Mucosa of stomach (tissue), 1 donor: ENCODE measurements around the gene VGLL4.

Experiments
- H3K27me3 ChIP-seq: one replicate; pipeline ENCODE4 v1.7.0; 2013; ENCODE audit warnings: mild to moderate bottlenecking, low read length; ENCODE audit not compliant: control insufficient read depth, insufficient read depth
- H3K36me3 ChIP-seq: one replicate; pipeline ENCODE4 v1.7.0; 2013; ENCODE audit warnings: low read length; ENCODE audit not compliant: control insufficient read depth, insufficient read depth
- H3K4me1 ChIP-seq: one replicate; pipeline ENCODE4 v1.7.0; 2013; ENCODE audit warnings: mild to moderate bottlenecking, low read length; ENCODE audit not compliant: control insufficient read depth, insufficient read depth
- H3K4me3 ChIP-seq: one replicate; pipeline ENCODE4 v1.7.0; 2013; ENCODE audit warnings: low read length
- H3K9ac ChIP-seq: one replicate; pipeline ENCODE4 v1.7.0; 2013; ENCODE audit warnings: mild to moderate bottlenecking, low read length, moderate library complexity
- H3K9me3 ChIP-seq: one replicate; pipeline ENCODE4 v1.7.0; 2013; ENCODE audit warnings: mild to moderate bottlenecking, low read length, moderate library complexity; ENCODE audit not compliant: control insufficient read depth
- donor health status: Pancreatic carcinoma.

VGLL4 gene

GRCh38 chr3:11563865-11564185, 79.9 kb downstream of the VGLL4 start:
- Histone ChIP-seq H3K4me3 (no peak overlapping the region), H3K4me1 (peaks cover 12% of the 10 kb centered on the region), H3K9me3 (no peaks in the 10 kb centered on the region), H3K9ac (no peak overlapping the region), H3K27me3 (no peaks in the 10 kb centered on the region), H3K36me3 (no peaks in the 10 kb centered on the region)

- H3K36me3 ChIP-seq = no peaks in the 10 kb centered on the region
- no peaks in the 10 kb centered on the region for H3K27me3 ChIP-seq
- H3K4me1 ChIP-seq = peaks cover 7% of the 10 kb centered on the region
- no peak overlapping the region for H3K4me3 ChIP-seq
- no peak overlapping the region for H3K9ac ChIP-seq
- no peaks in the 10 kb centered on the region for H3K9me3 ChIP-seq
These were observed 80.4 kb downstream of the VGLL4 start for GRCh38 chr3:11563159-11563864.

- no peaks in the 10 kb centered on the region for H3K9me3 ChIP-seq
- no peaks in the 10 kb centered on the region for H3K36me3 ChIP-seq
- H3K4me1 ChIP-seq = peaks cover 7% of the 10 kb centered on the region
- H3K9ac ChIP-seq = no peak overlapping the region
- H3K4me3 ChIP-seq = no peak overlapping the region
- no peaks in the 10 kb centered on the region for H3K27me3 ChIP-seq
These were observed 81.3 kb downstream of the VGLL4 start for GRCh38 chr3:11562277-11562881.

- Histone ChIP-seq H3K9ac (no peak overlapping the region), H3K4me3 (no peak overlapping the region), H3K4me1 (peaks cover 15% of the 10 kb centered on the region), H3K9me3 (no peaks in the 10 kb centered on the region), H3K27me3 (no peaks in the 10 kb centered on the region), H3K36me3 (no peaks in the 10 kb centered on the region)
These were observed 83.0 kb downstream of the VGLL4 start for GRCh38 chr3:11560746-11561145.

- Histone ChIP-seq H3K36me3 (no peaks in the 10 kb centered on the region), H3K4me1 (peaks cover 15% of the 10 kb centered on the region), H3K27me3 (no peaks in the 10 kb centered on the region), H3K4me3 (no peak overlapping the region), H3K9me3 (no peaks in the 10 kb centered on the region), H3K9ac (no peak overlapping the region)
These were observed 83.7 kb downstream of the VGLL4 start for GRCh38 chr3:11559816-11560633.

- no peaks in the 10 kb centered on the region for H3K27me3 ChIP-seq
- H3K9ac ChIP-seq = no peak overlapping the region
- H3K4me1 ChIP-seq = peaks cover 20% of the 10 kb centered on the region
- no peak overlapping the region for H3K4me3 ChIP-seq
- H3K9me3 ChIP-seq = no peaks in the 10 kb centered on the region
- no peaks in the 10 kb centered on the region for H3K36me3 ChIP-seq
These were observed 84.5 kb downstream of the VGLL4 start for GRCh38 chr3:11558918-11559815.

- H3K9me3 ChIP-seq = no peaks in the 10 kb centered on the region
- H3K36me3 ChIP-seq = no peaks in the 10 kb centered on the region
- H3K9ac ChIP-seq = no peak overlapping the region
- no peak overlapping the region for H3K4me3 ChIP-seq
- H3K4me1 ChIP-seq = peaks cover 27% of the 10 kb centered on the region
- no peaks in the 10 kb centered on the region for H3K27me3 ChIP-seq
These were observed 85.3 kb downstream of the VGLL4 start for GRCh38 chr3:11558411-11558903.

GRCh38 chr3:11558002-11558401, 85.7 kb downstream of the VGLL4 start:
- no peak overlapping the region for H3K4me3 ChIP-seq
- peaks cover 31% of the 10 kb centered on the region for H3K4me1 ChIP-seq
- H3K27me3 ChIP-seq = no peaks in the 10 kb centered on the region
- no peaks in the 10 kb centered on the region for H3K9me3 ChIP-seq
- H3K9ac ChIP-seq = no peak overlapping the region
- H3K36me3 ChIP-seq = no peaks in the 10 kb centered on the region

- no peaks in the 10 kb centered on the region for H3K36me3 ChIP-seq
- H3K9ac ChIP-seq = no peak overlapping the region
- no peaks in the 10 kb centered on the region for H3K9me3 ChIP-seq
- H3K4me1 ChIP-seq = peaks cover 32% of the 10 kb centered on the region
- H3K4me3 ChIP-seq = no peak overlapping the region
- H3K27me3 ChIP-seq = no peaks in the 10 kb centered on the region
These were observed 86.7 kb downstream of the VGLL4 start for GRCh38 chr3:11556851-11557644.

- no peak overlapping the region for H3K4me3 ChIP-seq
- no peaks in the 10 kb centered on the region for H3K27me3 ChIP-seq
- H3K9me3 ChIP-seq = no peaks in the 10 kb centered on the region
- no peak overlapping the region for H3K9ac ChIP-seq
- H3K36me3 ChIP-seq = no peaks in the 10 kb centered on the region
- peaks cover 28% of the 10 kb centered on the region for H3K4me1 ChIP-seq
These were observed 87.7 kb downstream of the VGLL4 start for GRCh38 chr3:11555881-11556633.
